Measurements from ENCODE around the gene PICALM. TPM values are rescaled to one million over a fixed set of nuclear protein-coding genes. Genes with fewer than 3 reads are reported as not detected.

The PICALM gene
- total and polyA plus RNA-seq, 2 of the 8 experiments (the other 6 are each of a cell fraction or from before 2014, with no cell fraction given), result 69.4 to 71.3 TPM

DNA sequence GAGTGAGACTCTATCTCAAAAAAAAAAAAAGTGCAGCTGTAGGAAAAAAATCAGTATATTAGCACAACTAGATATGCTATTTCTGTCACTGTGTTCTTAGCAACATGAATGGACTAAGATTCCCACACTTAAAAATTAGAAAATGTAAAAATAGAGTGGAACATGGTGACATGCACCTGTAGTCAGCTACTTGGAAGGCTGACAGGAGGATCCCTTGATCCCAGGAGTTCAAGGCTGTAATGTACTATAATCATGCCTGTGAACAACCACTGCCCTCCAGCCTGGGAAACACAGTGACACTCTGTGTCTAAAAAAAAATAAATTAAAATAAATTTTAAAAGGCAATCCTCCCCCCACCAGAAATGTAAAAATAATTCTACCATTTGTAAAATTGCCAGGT lies 29.8 kb downstream of the PICALM start (continued):
- TF ChIP-seq, protein P1, sequence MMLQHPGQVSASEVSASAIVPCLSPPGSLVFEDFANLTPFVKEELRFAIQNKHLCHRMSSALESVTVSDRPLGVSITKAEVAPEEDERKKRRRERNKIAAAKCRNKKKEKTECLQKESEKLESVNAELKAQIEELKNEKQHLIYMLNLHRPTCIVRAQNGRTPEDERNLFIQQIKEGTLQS (IDR thresholded peaks at IDR 0.05; ENCODE audit: insufficient read depth, low read depth, low read length), result no peak
- TF ChIP-seq KDM1A (IDR thresholded peaks at IDR 0.05; ENCODE audit: borderline replicate concordance, low read length) (no peak), JUND (IDR thresholded peaks at IDR 0.05; ENCODE audit: low read length) (no peak), KDM5A (IDR thresholded peaks at IDR 0.05; ENCODE audit: low read length) (no peak), RFX5 (IDR thresholded peaks at IDR 0.05; ENCODE audit: borderline replicate concordance, low read depth, low read length) (no peak), TBP (IDR thresholded peaks at IDR 0.05; ENCODE audit: low read depth, low read length) (no peak)

All from H1 (cell line).